HCT116 (cell line): ENCODE results near the gene CDH5.

Experiments
- CTCF ChIP-seq, 3 experiments: fragments of 200-600 bp in 1 of 3; sonication (generic) in 1 of 3; IDR thresholded peaks in 2 of 3; conservative IDR thresholded peaks in 1 of 3; 2 replicates each; pipeline ENCODE4 v1.5.1; 2012 to 2017; ENCODE audit warnings: low read depth in 2 of 3, low read length in 2 of 3, antibody characterized with exemption in 1 of 3, borderline replicate concordance in 1 of 3, control low read depth in 1 of 3, mild to moderate bottlenecking in 1 of 3, mixed read lengths in 1 of 3, mixed run types in 1 of 3, moderate library complexity in 1 of 3; ENCODE audit not compliant: insufficient read depth in 1 of 3
- EZH2 ChIP-seq: fragments of 200-600 bp; sonication (generic); IDR thresholded peaks from 2 replicates; pipeline ENCODE4 v1.6.1; 2017; ENCODE audit warnings: antibody characterized with exemption, mixed run types
- POLR2A ChIP-seq: IDR thresholded peaks from 2 replicates; pipeline ENCODE4 v1.7.0; 2011; ENCODE audit warnings: borderline replicate concordance; ENCODE audit not compliant: insufficient read depth, insufficient read length; ENCODE audit errors: extremely low read depth
- SP1 ChIP-seq: IDR thresholded peaks from 2 replicates; pipeline ENCODE4 v1.6.1; 2012; ENCODE audit warnings: low read depth
- TF ChIP-seq, protein P1 (sequence below): IDR thresholded peaks from 2 replicates; pipeline ENCODE4 v1.6.1; 2012; ENCODE audit warnings: low read depth

DNA sequence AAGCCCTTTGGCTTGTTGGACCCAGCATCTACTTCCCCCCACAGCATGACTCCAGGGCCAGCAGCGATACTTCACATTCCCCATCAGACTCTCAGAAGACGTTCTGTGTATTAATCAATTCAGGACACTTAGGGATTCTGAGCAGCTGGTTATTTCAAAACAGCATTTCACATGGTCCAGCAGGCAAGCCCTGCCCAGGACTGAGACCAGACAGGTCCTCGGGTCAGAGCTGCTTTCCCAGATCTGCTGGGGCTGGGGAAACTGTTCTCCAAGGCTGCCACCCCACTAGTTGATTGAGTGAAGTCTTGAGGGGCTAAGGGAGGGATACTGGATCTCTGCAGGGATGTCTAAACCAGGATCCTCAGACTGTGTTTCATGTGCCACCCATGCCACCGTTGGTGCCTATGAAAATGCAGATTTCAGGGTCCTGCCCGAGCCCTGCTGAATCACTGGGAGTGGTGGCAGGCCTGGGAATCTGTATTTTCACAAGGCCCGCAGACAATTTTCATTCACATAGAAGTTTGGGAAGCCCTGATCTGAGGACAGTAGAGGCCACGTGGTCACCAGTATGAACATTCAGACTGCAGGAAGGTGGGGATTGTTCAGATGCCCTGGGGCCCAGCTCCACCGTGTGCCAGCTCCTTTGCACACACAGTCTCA is 40.6 kb upstream of the CDH5 start:
- TF ChIP-seq CTCF (IDR thresholded peaks at IDR 0.05 in 2 of 3, conservative IDR thresholded peaks at IDR 0.05 in 1 of 3; ENCODE audit: borderline replicate concordance in 1 of 3, insufficient read depth in 1 of 3, low read depth in 2 of 3, low read length in 2 of 3) = no peak
- no peak for TF ChIP-seq SP1
- no peak for TF ChIP-seq EZH2
- TF ChIP-seq POLR2A = no peak
- TF ChIP-seq, protein P1, sequence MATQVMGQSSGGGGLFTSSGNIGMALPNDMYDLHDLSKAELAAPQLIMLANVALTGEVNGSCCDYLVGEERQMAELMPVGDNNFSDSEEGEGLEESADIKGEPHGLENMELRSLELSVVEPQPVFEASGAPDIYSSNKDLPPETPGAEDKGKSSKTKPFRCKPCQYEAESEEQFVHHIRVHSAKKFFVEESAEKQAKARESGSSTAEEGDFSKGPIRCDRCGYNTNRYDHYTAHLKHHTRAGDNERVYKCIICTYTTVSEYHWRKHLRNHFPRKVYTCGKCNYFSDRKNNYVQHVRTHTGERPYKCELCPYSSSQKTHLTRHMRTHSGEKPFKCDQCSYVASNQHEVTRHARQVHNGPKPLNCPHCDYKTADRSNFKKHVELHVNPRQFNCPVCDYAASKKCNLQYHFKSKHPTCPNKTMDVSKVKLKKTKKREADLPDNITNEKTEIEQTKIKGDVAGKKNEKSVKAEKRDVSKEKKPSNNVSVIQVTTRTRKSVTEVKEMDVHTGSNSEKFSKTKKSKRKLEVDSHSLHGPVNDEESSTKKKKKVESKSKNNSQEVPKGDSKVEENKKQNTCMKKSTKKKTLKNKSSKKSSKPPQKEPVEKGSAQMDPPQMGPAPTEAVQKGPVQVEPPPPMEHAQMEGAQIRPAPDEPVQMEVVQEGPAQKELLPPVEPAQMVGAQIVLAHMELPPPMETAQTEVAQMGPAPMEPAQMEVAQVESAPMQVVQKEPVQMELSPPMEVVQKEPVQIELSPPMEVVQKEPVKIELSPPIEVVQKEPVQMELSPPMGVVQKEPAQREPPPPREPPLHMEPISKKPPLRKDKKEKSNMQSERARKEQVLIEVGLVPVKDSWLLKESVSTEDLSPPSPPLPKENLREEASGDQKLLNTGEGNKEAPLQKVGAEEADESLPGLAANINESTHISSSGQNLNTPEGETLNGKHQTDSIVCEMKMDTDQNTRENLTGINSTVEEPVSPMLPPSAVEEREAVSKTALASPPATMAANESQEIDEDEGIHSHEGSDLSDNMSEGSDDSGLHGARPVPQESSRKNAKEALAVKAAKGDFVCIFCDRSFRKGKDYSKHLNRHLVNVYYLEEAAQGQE = no peak
